Liver (tissue), 3 donors: ENCODE measurements around the gene LGALS16.

Experiments
- EGR1 ChIP-seq, 2 donors: IDR thresholded peaks; 2 replicates each; pipeline ENCODE4 v1.6.1; 2016 to 2018; ENCODE audit warnings: antibody characterized with exemption in 2 of 2, low read depth in 2 of 2
- GABPA ChIP-seq, 2 donors: IDR thresholded peaks in 1 of 2; conservative IDR thresholded peaks in 1 of 2; 2 replicates each; pipeline ENCODE4 v1.6.1; 2016; ENCODE audit warnings: antibody characterized with exemption in 2 of 2, mild to moderate bottlenecking in 1 of 2, moderate library complexity in 1 of 2
- RAD21 ChIP-seq, 2 donors: IDR thresholded peaks; 2 replicates each; pipeline ENCODE4 v1.6.1; 2016; ENCODE audit warnings: antibody characterized with exemption in 2 of 2, mild to moderate bottlenecking in 2 of 2
- REST ChIP-seq: IDR thresholded peaks from 2 replicates; pipeline ENCODE4 v1.6.1; 2016; ENCODE audit warnings: antibody characterized with exemption, mild to moderate bottlenecking
- TAF1 ChIP-seq: conservative IDR thresholded peaks from 2 replicates; pipeline ENCODE4 v1.6.1; 2016; ENCODE audit warnings: antibody characterized with exemption, mild to moderate bottlenecking
- YY1 ChIP-seq: IDR thresholded peaks from 2 replicates; pipeline ENCODE4 v1.6.1; 2016; ENCODE audit warnings: antibody characterized with exemption, mild to moderate bottlenecking
- ZBTB33 ChIP-seq: IDR thresholded peaks from 2 replicates; pipeline ENCODE4 v1.6.1; 2016; ENCODE audit warnings: antibody characterized with exemption
- TF ChIP-seq, protein P1 (sequence below): fragments of 150-350 bp; IDR thresholded peaks from 2 replicates; pipeline ENCODE4 v1.5.1; 2017; ENCODE audit warnings: improper control_type of control experiment, low read depth, low read length; ENCODE audit not compliant: missing input control
- TF ChIP-seq, protein P2 (sequence below): IDR thresholded peaks from 2 replicates; pipeline ENCODE4 v1.6.1; 2016; ENCODE audit warnings: antibody characterized with exemption
- donor health status: healthy.
- donor health status: healthy.

- TF ChIP-seq, protein P1, sequence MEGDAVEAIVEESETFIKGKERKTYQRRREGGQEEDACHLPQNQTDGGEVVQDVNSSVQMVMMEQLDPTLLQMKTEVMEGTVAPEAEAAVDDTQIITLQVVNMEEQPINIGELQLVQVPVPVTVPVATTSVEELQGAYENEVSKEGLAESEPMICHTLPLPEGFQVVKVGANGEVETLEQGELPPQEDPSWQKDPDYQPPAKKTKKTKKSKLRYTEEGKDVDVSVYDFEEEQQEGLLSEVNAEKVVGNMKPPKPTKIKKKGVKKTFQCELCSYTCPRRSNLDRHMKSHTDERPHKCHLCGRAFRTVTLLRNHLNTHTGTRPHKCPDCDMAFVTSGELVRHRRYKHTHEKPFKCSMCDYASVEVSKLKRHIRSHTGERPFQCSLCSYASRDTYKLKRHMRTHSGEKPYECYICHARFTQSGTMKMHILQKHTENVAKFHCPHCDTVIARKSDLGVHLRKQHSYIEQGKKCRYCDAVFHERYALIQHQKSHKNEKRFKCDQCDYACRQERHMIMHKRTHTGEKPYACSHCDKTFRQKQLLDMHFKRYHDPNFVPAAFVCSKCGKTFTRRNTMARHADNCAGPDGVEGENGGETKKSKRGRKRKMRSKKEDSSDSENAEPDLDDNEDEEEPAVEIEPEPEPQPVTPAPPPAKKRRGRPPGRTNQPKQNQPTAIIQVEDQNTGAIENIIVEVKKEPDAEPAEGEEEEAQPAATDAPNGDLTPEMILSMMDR: no peak
- TF ChIP-seq EGR1 (IDR thresholded peaks at IDR 0.05; ENCODE audit: low read depth in 2 of 2) (no peak), RAD21 (IDR thresholded peaks at IDR 0.05) (no peak), ZBTB33 (no peak), REST (no peak), TAF1 (no peak), GABPA (IDR thresholded peaks at IDR 0.05 in 1 of 2, conservative IDR thresholded peaks at IDR 0.05 in 1 of 2) (no peak), YY1 (no peak)
- TF ChIP-seq, protein P2, sequence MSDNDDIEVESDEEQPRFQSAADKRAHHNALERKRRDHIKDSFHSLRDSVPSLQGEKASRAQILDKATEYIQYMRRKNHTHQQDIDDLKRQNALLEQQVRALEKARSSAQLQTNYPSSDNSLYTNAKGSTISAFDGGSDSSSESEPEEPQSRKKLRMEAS: no peak
Observed at GRCh38 chr19:39676004-39676403, 20.3 kb downstream of the LGALS16 start.
